PC-9 (cell line): Measurements from ENCODE around the gene ARHGAP18.

ENCODE experiments used
- CTCF ChIP-seq: fragments of 200-600 bp; sonication (generic); conservative IDR thresholded peaks from 2 replicates; pipeline ENCODE4 v1.6.1; 2017; ENCODE audit warnings: mixed run types, antibody characterized with exemption, mild to moderate bottlenecking, moderate library complexity
- EZH2 ChIP-seq: fragments of 200-600 bp; sonication (generic); IDR thresholded peaks from 2 replicates; pipeline ENCODE4 v1.8.0; 2017; ENCODE audit warnings: antibody characterized with exemption, low read depth

- TF ChIP-seq CTCF = no peak
- no peak for TF ChIP-seq EZH2
Observed at GRCh38 chr6:129696843-129697242, 13.1 kb downstream of the ARHGAP18 start.
